ENCODE measurements around the gene TMEM50A. TPM values are rescaled to one million over a fixed set of nuclear protein-coding genes. Genes with fewer than 3 reads are reported as not detected.

The TMEM50A gene
- total and polyA plus RNA-seq, 2 donors from 2014 or later: 115 to 118 TPM

DNA sequence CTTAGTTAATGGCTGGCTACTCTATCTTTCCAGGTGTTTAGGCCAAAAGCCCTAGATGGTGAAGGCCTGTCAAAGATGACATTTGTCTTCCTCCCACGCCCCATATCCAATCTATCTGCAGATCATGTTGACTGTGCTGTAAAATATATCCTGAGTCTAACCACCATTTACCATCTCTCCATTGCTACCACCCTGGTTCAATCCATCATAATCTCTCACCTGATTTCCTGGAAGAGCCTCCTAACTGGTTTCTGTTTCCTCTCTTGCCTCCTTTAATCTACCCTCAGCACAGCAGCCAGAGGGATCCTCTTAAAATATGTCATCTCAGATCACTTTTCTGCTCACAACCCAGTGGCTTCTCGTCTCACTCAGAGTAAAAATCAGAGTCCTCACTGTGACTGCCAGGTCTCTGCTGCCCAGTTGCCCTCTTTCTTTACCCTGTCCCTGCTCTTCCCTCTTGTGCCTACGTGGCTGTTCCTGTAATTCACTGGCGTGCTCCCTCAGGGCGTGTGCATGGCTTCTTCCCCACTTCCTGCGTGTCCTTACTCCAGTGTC lies 17.8 kb downstream of the TMEM50A start:
- H3K27me3 ChIP-seq (ENCODE audit: control insufficient read depth, insufficient read depth, low read length): no peaks in the 10 kb centered on the region
- no peaks in the 10 kb centered on the region for H3K4me1 ChIP-seq (ENCODE audit: control insufficient read depth in 2 of 3, insufficient read depth in 2 of 3, low read depth in 1 of 3, low read length in 3 of 3)
- no peak overlapping the region for H3K27ac ChIP-seq (ENCODE audit: low read depth in 2 of 2, low read length in 2 of 2)
- no peaks in the 10 kb centered on the region for H3K9me3 ChIP-seq (ENCODE audit: control insufficient read depth in 2 of 3, insufficient read depth in 1 of 3, low read length in 3 of 3)
- no peak overlapping the region for H3K4me3 ChIP-seq (ENCODE audit: low read length in 3 of 3)
- peaks cover 0 to 23% (median 5%) of the 10 kb centered on the region in 3 donors for H3K36me3 ChIP-seq (ENCODE audit: control insufficient read depth in 2 of 3, insufficient read depth in 3 of 3, low read length in 3 of 3)
- DNase-seq: no peak
- TF ChIP-seq, protein P1, sequence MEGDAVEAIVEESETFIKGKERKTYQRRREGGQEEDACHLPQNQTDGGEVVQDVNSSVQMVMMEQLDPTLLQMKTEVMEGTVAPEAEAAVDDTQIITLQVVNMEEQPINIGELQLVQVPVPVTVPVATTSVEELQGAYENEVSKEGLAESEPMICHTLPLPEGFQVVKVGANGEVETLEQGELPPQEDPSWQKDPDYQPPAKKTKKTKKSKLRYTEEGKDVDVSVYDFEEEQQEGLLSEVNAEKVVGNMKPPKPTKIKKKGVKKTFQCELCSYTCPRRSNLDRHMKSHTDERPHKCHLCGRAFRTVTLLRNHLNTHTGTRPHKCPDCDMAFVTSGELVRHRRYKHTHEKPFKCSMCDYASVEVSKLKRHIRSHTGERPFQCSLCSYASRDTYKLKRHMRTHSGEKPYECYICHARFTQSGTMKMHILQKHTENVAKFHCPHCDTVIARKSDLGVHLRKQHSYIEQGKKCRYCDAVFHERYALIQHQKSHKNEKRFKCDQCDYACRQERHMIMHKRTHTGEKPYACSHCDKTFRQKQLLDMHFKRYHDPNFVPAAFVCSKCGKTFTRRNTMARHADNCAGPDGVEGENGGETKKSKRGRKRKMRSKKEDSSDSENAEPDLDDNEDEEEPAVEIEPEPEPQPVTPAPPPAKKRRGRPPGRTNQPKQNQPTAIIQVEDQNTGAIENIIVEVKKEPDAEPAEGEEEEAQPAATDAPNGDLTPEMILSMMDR (IDR thresholded peaks at IDR 0.05; ENCODE audit: borderline replicate concordance, extremely low read depth, insufficient read depth): no peak
- FAIRE-seq: no peak
- intact Hi-C loops (cut with DNase I): no loop called here
- H3K9ac ChIP-seq (ENCODE audit: low read length in 3 of 3): no peak overlapping the region

DNA sequence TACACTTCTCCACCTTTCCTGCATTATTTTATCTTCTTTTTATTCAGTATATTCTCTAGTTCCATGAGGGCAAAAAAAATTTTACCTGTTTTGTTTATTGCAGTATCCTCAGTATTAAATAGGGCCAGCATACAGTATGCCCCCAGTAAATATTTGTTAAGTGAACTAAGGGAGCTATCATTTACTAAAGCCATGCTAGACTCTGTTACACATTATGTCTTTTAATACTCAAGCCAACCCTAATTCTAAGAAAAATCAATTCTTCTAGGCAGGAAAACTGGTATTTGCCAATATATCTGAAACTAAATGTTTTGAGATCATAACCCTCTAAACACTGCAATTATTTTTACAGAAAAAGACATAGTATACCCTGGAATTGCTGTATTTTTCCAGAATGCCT lies 18.3 kb downstream of the TMEM50A start:
- H3K27ac ChIP-seq (ENCODE audit: low read depth in 2 of 2, low read length in 2 of 2): no peak overlapping the region
- no peaks in the 10 kb centered on the region for H3K9me3 ChIP-seq (ENCODE audit: control insufficient read depth in 2 of 3, insufficient read depth in 1 of 3, low read length in 3 of 3)
- peaks cover 0 to 25% (median 7%) of the 10 kb centered on the region in 3 donors for H3K36me3 ChIP-seq (ENCODE audit: control insufficient read depth in 2 of 3, insufficient read depth in 3 of 3, low read length in 3 of 3)
- H3K4me3 ChIP-seq (ENCODE audit: low read length in 3 of 3): no peak overlapping the region
- TF ChIP-seq, protein P1 (IDR thresholded peaks at IDR 0.05; ENCODE audit: borderline replicate concordance, extremely low read depth, insufficient read depth): no peak
- H3K27me3 ChIP-seq (ENCODE audit: control insufficient read depth, insufficient read depth, low read length): no peaks in the 10 kb centered on the region
- no peak for DNase-seq
- intact Hi-C loops (cut with DNase I): no loop called here
- H3K9ac ChIP-seq (ENCODE audit: low read length in 3 of 3): no peak overlapping the region
- no peak for FAIRE-seq
- no peaks in the 10 kb centered on the region for H3K4me1 ChIP-seq (ENCODE audit: control insufficient read depth in 2 of 3, insufficient read depth in 2 of 3, low read depth in 1 of 3, low read length in 3 of 3)

GRCh38 chr1:25356848-25357247 lies 18.7 kb downstream of the TMEM50A start:
- intact Hi-C loops (cut with DNase I): no loop called here
- TF ChIP-seq, protein P1 (IDR thresholded peaks at IDR 0.05; ENCODE audit: borderline replicate concordance, extremely low read depth, insufficient read depth): no peak
- Histone ChIP-seq H3K27me3 (ENCODE audit: control insufficient read depth, insufficient read depth, low read length) (no peaks in the 10 kb centered on the region), H3K9ac (ENCODE audit: low read length in 3 of 3) (no peak overlapping the region), H3K27ac (ENCODE audit: low read depth in 2 of 2, low read length in 2 of 2) (no peak overlapping the region), H3K36me3 (ENCODE audit: control insufficient read depth in 2 of 3, insufficient read depth in 3 of 3, low read length in 3 of 3) (peaks cover 0 to 29% (median 8%) of the 10 kb centered on the region in 3 donors), H3K9me3 (ENCODE audit: control insufficient read depth in 2 of 3, insufficient read depth in 1 of 3, low read length in 3 of 3) (no peaks in the 10 kb centered on the region), H3K4me1 (ENCODE audit: control insufficient read depth in 2 of 3, insufficient read depth in 2 of 3, low read depth in 1 of 3, low read length in 3 of 3) (peaks cover 0 to under 1% (median 0%) of the 10 kb centered on the region in 3 donors), H3K4me3 (ENCODE audit: low read length in 3 of 3) (no peak overlapping the region)
- FAIRE-seq: no peak
- no peak for DNase-seq
